ENCODE measurements around the gene SIRT4.
"Not testable (repeated sequence)": the region's sequence is repeated elsewhere in the genome, so short reads cannot be mapped to it uniquely, and the experiment has no call there.

SIRT4 gene

DNA sequence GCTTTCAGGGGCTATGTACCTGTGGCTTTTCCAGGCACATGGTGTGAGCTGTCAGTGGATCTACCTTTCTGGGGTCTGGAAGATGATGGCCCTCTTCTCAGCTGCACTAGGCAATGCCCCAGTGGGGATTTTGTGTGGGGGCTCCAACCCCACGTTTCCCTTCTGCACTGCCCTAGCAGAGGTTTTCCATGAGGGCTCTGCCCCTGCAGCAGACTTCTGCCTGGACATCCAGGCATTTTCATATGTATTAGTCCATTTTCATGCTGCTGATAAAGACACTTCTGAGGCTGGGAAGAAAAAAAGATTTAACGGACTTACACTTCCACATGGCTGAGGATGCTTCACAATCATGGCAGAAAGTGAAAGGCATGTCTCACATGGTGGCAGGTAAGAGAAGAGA, 34.3 kb downstream of the SIRT4 start:
- not testable (repeated sequence) for DNase-seq

DNA sequence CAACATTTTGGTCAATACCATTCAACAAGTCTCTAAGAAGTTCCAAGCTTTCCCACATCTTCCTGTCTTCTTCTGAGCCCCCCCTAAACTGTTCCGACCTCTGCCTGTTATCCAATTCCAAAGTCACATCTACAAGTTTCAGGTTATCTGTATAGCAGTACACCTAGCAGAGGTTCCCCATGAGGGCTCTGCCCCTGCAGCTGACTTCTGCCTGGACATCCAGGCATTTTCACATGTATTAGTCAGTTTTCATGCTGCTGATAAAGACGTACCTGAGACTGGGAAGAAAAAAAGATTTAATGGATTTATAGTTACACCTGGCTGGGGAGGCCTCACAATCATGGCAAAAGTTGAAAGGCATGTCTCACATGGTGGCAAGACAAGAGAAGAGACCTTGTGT, 35.6 kb downstream of the SIRT4 start:
- DNase-seq = no peak

DNA sequence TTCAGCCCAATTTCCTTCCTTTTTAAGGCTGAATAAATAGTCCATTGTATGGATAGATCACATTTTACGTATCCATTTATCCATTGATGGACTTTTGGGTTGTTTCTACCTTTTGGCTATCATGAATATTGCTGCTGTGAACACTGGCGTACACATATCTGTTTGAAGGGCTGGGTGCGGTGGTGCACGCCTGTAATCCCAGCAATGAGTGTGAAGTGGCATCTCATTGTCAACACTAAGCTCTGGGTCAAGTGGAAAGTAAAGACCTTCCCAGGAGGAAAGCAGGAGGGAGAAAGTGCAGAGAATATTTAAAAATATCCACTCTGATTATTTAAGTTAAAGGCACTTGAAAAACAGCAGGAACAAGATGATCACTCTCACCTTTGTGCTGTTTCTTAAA, 37.1 kb downstream of the SIRT4 start:
- peak; percentile 39 for DNase-seq

DNA sequence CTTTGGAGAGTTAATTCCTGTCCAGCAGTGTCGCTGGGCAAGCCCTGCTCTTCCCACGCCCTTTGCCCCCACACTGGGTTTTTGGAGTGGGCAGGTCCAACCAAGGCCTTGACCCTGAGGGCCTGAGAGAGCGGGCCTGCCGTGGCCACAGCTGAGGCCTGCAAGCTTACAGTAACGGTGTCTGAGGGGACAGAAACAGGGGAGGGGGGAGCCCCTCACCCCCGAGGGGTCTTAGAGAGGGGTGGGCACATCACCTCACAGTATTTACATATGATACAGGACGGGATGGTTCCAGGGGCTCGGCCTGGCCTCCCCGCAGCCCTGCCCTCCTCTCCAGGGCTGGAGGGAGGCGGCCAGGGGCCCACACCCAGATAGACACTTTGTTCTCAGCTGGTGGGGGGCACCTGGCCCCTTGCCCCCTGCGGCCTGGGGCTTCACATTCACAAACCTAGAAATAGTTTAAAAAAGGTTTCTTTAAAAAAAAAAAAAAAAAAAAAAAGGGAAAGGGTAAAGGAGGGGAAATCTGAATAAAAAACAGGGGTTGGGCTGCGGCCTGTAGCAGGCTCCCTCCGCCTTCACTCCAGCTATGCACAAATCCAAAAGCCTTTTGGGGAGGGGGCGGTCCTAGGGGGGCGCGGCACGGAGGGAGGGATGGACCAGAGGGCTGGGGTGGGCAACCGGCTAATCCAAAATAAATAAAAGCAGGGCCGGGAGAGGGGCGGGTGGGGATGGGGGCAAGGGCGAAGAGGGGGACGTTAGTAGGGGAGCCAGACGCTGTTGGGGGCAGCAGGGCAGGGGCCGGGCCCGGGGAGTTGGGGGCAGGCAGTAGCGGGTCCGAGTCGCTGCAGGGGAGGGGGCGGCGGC, 40.3 kb downstream of the SIRT4 start:
- DNase-seq = no peak

DNA sequence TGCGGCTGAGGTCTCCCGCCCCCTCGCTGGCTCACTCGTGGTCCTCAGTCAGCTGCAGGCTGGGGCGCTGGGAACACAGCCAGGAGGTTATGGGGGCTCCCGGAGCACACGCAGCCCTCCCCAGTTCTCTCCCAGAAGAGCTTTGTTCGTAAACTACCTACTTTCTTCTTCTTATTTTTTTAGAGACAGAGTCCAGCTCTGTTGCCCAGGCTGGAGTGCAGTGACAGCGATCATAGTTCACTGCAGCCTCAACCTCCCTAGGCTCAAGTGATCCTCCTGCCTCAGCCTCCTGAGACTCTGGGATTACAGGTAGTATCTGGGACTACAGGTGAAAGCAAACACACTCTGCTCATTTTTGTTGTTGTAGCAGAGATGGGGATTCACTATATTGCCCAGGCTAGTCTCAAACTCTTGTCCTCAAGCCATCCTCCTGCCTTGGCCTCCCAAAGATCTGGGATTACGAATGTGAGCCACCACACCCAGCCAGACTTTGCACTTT, 41.0 kb downstream of the SIRT4 start:
- no peak for DNase-seq

DNA sequence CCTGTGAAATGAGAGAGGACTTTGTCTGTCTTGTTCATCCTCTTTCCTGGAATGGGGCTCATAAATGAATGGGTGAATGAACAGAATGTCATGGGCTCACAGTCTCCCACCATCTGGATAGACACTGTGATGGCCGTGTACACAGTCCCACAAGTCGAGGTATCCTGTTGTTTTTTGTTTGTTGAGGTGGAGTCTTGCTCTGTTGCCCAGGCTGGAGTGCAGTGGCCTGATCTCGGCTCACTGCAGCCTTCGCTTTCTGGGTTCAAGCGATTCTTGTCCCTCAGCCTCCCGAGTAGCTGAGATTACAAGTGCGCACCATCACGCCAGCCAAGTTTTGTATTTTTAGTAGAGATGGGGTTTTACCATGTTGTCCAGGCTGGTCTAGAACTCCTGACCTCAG, 41.6 kb downstream of the SIRT4 start:
- no peak for DNase-seq

DNA sequence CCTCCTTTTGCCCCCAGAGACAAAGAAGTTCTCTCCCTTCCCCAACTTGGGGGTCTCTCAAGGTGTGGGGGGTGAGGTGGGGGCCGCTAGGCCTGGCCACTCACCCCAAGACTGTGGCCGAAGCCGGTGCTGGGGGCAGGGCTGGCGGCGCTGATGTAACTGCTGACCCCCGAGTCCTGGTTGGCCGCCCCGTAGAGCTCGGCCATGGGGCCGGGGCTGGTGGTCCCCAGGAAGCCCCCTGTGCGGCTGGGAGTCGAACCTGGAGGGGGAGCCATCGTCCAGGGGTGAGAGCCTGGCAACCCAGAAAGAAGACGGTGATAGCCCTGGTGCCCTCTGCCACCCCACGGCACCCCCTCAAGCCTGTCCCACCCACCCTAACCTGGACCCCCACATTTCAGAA, 43.9 kb downstream of the SIRT4 start:
- no peak for DNase-seq

DNA sequence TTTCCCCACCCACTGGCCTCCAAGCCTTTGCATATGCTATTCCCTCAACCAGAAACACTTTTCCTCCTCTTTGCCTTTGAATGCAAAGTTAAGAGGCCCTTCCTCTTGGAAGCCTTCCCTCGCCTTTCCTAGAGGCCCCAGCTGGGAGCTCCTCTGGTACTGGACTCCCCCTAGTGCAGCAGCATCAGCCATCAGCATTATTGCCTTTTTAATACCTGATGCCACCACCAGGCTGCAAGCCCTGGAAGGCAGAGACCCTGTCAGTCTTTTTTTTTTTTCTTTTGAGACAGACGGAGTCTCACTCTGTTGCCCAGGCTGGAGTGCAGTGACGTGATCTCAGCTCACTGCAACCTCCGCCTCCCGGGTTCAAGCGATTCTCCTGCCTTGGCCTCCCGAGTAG, 44.6 kb downstream of the SIRT4 start:
- DNase-seq = no peak

DNA sequence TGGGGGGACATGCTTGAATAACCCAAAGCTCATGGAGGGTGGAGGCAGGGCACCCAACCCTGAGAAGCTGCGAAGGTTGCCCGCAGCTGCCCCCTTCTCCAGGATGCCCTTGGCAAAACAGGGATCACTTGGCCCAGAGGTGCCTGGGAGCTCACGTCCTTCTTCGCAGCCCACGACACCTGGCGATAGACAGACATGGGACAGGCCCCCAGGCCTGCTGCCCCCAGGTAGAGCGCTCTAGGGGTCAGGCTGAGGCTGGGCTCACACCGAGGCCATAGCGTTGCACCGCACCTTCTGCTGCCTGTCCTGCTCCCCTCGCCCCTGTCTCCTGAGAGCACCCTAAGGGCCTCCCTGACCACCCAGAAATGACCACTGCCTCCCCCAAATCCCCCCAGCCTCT, 45.6 kb downstream of the SIRT4 start:
- DNase-seq = no peak

DNA sequence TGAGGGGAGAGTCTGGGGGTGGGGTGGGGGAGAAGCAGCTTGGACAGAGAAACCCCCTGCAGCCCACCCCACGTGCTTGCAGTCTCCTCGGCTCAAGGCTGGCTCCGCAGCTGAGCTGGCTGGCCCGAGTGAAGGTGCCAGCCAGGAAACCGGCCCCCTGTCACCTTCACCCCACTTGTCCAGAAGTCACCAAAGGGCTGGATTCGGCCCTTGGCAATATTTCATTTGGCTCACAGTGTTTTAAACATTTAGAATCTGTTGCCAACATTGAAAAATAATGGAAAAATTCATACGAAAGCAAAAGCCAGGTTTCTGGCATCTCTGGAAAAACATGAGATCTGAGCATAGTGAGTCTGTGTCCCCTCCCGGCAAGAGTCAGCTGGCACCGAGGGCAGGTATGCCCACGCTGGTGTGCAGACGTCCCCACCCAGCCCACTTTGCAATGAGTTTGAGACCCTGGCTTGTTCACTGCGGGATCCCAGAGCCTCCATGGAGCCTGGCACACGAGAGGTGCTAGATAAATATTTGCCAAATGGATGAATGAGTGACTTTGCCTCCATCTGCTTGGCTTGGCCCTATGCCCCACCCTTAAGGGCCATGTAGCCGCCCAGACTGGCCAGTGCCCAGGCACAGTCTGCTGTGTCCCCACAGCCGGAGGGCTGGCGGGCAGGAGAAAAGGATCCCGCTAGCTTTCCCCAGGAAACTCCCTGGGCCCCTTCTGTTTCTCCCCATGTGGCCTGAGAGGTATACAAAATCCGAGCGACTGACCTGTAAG, 48.6 kb downstream of the SIRT4 start:
- no peak for DNase-seq

DNA sequence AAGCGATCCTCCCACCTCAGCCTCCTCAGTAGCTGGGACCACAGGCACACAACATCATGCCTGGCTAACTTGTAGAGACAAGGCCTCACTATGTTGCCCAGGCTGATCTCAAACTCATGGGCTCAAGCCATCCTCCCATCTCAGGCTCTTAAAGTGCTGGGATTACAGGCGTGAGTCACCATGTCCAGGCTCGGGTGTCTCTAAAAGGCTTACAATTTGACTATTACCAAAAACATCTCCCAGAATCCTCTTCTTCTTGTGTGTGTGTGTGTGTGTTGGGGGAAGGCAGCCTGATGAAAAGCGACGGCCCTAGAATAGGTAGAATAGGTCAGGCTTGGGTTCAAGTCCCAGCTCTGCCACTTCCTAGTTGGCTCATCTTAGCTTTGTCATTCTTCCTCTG, 50.0 kb downstream of the SIRT4 start:
- DNase-seq = no peak

DNA sequence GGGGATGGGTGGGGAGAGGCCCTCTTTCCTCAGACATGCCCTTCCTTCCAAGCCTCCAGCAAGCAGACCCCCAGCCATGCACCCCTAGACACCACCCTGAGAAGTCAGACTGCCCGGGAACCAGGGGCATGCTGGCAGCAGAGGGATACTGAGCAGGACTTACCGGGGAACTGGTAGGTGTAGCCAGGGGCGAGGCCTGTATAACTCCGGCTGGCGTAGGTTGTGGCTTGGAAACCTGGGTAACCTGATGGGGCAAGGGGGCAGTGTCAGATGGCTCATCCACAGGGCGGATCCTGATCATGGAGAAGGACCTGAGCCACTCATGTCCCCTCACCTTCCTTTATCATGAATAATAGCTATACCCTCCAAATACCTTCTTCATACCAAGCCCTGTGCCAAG, 51.0 kb downstream of the SIRT4 start:
- DNase-seq = no peak

DNA sequence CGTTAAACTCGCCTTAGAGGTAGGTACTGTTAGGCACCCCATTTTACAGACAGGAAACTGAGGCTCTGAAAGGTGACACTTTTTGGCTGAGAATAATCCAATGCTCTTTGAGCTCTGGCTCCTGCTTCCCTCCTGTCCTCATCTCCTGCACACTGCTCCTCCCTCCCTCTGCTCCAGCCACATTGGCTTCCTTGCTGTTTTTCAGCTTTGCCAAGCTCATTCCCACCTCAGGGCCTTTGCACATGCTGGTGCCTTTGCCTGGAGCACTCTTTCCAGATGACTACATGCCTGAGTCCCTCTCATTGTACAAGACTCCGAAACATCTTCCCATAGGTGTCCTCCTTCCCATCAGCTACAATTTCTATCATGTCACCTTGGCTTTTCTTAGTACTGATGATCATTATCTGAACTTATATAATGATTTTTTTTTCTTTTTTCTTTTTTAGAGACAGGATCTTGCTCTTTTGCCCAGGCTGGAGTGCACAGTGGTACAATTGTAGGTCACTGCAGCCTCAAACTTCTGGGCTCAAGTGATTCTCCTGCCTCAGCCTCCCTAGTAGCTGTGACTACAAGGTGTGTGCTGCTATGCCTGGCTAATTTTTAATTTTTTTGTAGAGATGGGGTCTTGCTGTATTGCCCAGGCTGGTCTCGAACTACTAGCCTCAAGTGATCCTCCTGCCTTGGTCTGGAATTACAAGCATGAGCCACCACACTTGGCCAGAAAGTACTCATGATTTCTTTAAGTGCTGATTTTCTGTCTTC, 51.6 kb downstream of the SIRT4 start:
- no peak for DNase-seq

DNA sequence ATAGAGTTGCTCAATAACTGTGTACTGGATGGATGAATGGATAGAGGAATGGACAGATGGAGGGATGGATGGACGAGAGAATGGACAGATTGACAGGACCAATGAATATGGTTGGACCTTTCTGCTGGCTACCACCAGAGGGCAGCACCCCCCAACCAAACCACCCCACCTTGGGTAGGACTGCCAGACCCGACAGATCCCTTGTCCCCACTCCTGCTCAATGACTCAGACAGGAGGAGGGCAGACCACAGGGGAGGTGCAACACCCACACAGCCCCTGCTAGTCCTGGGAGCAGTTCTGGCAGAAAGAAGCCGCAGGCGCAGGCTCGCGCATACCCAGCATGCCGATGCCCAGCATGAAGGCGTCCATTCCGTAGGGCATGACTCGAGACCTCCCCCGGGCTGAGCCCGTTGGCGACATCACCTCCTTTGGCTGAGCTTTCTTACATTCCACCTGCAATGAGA, 54.5 kb downstream of the SIRT4 start:
- peak; percentile 76 for DNase-seq

DNA sequence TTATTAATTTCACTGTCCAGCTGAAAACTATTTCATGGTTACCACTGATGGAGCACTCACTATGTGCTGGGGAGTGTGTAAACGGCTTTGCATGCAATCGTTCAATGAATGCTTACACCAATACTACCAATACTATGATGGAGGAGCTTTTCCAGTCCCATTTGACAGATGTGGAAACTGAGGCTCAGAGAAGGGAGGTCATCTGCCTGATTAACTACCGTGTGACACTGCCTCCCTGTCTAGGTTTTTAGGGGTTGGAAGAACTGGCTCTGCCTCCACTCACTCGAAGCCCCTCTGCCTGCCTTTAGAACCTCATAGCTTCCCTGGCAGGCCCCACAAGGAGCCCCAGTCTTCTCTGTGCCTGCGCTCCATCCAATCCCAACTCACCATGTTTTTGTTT, 55.0 kb downstream of the SIRT4 start:
- no peak for DNase-seq

DNA sequence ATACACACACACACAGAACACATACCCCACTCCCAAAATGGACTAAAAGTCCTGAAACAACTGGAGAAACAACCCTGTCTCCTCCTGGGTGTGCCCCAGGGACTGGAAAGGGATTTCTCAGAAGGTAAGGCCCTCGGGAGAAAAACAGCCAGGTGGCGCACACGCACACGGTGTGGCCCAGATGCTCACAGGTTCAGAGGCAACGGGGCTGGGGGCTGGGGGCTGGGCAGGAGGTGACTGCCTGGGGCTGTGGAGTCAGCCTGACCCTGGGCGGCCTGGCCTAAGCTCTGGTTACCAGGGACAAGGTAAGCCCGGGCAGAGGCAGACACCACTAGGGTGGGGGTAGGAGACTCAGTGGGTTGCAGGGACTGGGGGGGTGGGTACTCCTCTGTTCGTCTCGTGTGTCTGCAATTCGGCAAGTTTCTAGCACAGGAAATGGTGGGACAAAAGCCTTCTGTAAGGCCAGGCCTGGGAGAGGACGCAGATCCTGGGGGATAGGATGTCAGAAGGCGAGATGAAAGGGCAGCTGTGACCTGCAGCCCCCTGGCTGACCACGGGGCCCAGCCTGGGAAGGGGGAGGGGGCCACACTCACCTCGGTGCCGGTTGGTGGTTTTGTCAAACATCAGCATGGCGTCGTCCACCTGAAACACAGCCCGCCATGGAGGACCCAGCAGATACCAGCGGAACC, 56.4 kb downstream of the SIRT4 start:
- no peak for DNase-seq

DNA sequence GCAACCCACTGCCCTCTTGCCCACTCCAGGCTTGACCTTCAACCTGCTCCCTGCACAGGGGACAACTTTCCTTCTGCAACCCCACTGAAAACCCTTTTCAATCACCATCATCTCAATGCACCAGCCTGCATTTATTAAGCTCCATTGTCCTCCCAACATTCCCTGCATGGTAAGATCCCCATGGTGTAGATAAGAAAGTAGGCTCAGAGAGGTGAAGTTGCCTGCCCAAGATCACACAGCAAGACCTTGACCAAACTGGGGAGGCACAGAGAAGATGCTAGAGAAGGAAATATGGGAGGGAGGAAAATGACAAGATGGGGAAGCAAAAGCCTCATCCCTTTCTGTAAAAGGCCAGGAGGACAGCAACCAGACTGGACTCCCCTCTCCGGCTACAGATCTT, 57.0 kb downstream of the SIRT4 start:
- DNase-seq = no peak

DNA sequence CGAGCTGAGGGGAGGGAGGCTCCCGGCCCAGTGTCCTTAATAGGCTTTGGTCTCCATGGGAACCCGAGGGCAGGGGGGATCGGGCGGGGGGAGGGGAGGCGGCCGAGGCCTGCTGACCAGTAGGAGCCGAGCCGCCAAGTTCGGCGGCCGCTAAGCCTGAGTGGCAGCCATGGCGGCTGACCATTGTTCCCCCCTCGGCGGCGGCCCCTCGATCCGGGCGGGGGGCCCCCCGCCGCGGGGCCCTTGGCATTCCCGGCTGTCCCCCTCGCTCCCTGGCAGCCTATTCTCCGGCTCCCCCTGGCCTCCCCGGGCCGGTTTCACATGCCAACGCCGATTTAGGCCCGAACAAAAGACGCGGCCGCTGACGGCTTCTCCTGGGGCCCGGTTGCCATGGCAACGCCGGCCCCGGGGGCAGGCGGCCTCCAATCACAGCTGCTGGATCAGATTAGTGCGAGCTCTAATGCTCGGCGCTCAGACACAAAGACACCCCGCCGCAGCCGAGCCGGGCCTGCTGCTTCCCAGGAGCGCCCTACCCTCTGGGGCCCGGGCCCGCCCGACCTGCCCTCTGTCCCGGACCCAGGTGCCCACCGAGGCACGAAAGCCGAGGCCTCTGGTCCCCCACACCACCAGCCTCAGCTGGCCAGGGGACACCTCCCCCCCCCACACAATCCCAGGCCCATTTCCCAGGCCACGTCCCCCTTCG, 59.5 kb downstream of the SIRT4 start:
- peak; percentile 92 for DNase-seq

Measured in NCI-H2227 treated with DMSO at 0.1 percent for 48 hours (cell line).